Measurements from ENCODE around the gene SSC5D. TPM values are rescaled to one million over a fixed set of nuclear protein-coding genes. Genes with fewer than 3 reads are reported as not detected.

SSC5D gene
- total RNA-seq, 1 experiment from 2014 or later = 0.26 TPM

GRCh38 chr19:55474269-55475265 lies 13.7 kb upstream of the SSC5D start:
- CTCF ChIA-PET = no interaction called here
- no TSS peak for BruUV-seq (replicated peaks)
- peaks cover 27% of the 10 kb centered on the region for H3K4me1 Mint-ChIP-seq (ENCODE audit: low read depth, unreplicated experiment)
- TF ChIP-seq, protein P1, sequence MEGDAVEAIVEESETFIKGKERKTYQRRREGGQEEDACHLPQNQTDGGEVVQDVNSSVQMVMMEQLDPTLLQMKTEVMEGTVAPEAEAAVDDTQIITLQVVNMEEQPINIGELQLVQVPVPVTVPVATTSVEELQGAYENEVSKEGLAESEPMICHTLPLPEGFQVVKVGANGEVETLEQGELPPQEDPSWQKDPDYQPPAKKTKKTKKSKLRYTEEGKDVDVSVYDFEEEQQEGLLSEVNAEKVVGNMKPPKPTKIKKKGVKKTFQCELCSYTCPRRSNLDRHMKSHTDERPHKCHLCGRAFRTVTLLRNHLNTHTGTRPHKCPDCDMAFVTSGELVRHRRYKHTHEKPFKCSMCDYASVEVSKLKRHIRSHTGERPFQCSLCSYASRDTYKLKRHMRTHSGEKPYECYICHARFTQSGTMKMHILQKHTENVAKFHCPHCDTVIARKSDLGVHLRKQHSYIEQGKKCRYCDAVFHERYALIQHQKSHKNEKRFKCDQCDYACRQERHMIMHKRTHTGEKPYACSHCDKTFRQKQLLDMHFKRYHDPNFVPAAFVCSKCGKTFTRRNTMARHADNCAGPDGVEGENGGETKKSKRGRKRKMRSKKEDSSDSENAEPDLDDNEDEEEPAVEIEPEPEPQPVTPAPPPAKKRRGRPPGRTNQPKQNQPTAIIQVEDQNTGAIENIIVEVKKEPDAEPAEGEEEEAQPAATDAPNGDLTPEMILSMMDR (IDR thresholded peaks at IDR 0.05; ENCODE audit: unreplicated experiment) = no peak
- H3K9me3 Mint-ChIP-seq (ENCODE audit: low read depth, unreplicated experiment) = no peaks in the 10 kb centered on the region
- H3K27ac Mint-ChIP-seq (ENCODE audit: unreplicated experiment) = no peak overlapping the region
- no peak overlapping the region for H3K4me3 Mint-ChIP-seq (ENCODE audit: low read depth, unreplicated experiment)
- H3K36me3 Mint-ChIP-seq (ENCODE audit: insufficient read depth, unreplicated experiment) = peaks cover 36% of the 10 kb centered on the region
- intact Hi-C loops (cut with micrococcal nuclease; ENCODE audit: unreplicated experiment) = no loop called here
- no peak for DNase-seq
- H3K27me3 Mint-ChIP-seq (ENCODE audit: unreplicated experiment) = no peaks in the 10 kb centered on the region

- Mint-ChIP-seq H3K36me3 (ENCODE audit: insufficient read depth, unreplicated experiment) (peaks cover 40% of the 10 kb centered on the region), H3K4me1 (ENCODE audit: low read depth, unreplicated experiment) (peaks cover 30% of the 10 kb centered on the region), H3K27me3 (ENCODE audit: unreplicated experiment) (no peaks in the 10 kb centered on the region), H3K4me3 (ENCODE audit: low read depth, unreplicated experiment) (peak within 1 kb of the TSS; percentile 84), H3K9me3 (ENCODE audit: low read depth, unreplicated experiment) (no peaks in the 10 kb centered on the region), H3K27ac (ENCODE audit: unreplicated experiment) (peak within 1 kb of the TSS; percentile 92)
- no TSS peak for BruUV-seq (replicated peaks)
- intact Hi-C loops (cut with micrococcal nuclease; ENCODE audit: unreplicated experiment) = no loop called here
- CTCF ChIA-PET = interaction anchor here (0.5 to 1.7 kb wide), 9 partner anchors 9 to 364 kb away, joined by 3 to 17 read pairs (median 3); partner anchors contain the start of genes ISOC2 and NAT14
- TF ChIP-seq, protein P1 (IDR thresholded peaks at IDR 0.05; ENCODE audit: unreplicated experiment) = no peak
- DNase-seq = peak; percentile 99
Observed at GRCh38 chr19:55476100-55476775, 12.0 kb upstream of the SSC5D start, which contains the start of gene ZNF628. Gene ZNF628 (plus strand): TSS chr19:55476617. CDS start chr19:55479911, 3,294 bp downstream.

GRCh38 chr19:55477905-55478304 lies 10.3 kb upstream of the SSC5D start:
- Mint-ChIP-seq H3K36me3 (ENCODE audit: insufficient read depth, unreplicated experiment) (peaks cover 44% of the 10 kb centered on the region), H3K27ac (ENCODE audit: unreplicated experiment) (no peak overlapping the region), H3K4me3 (ENCODE audit: low read depth, unreplicated experiment) (peak overlapping the region; percentile 84), H3K4me1 (ENCODE audit: low read depth, unreplicated experiment) (peaks cover 28% of the 10 kb centered on the region), H3K9me3 (ENCODE audit: low read depth, unreplicated experiment) (no peaks in the 10 kb centered on the region), H3K27me3 (ENCODE audit: unreplicated experiment) (no peaks in the 10 kb centered on the region)
- intact Hi-C loops (cut with micrococcal nuclease; ENCODE audit: unreplicated experiment) = no loop called here
- TF ChIP-seq, protein P1 (IDR thresholded peaks at IDR 0.05; ENCODE audit: unreplicated experiment) = no peak
- DNase-seq = no peak
- CTCF ChIA-PET = interaction anchor here (0.5 to 1.1 kb wide), 2 partner anchors 8 to 26 kb away, joined by 3 read pairs; no protein-coding TSS in a partner anchor
- BruUV-seq (replicated peaks) = no TSS peak

GRCh38 chr19:55478364-55478763 lies 9.9 kb upstream of the SSC5D start:
- Mint-ChIP-seq H3K27ac (ENCODE audit: unreplicated experiment) (no peak overlapping the region), H3K27me3 (ENCODE audit: unreplicated experiment) (no peaks in the 10 kb centered on the region), H3K9me3 (ENCODE audit: low read depth, unreplicated experiment) (no peaks in the 10 kb centered on the region), H3K4me1 (ENCODE audit: low read depth, unreplicated experiment) (peaks cover 28% of the 10 kb centered on the region), H3K36me3 (ENCODE audit: insufficient read depth, unreplicated experiment) (peaks cover 48% of the 10 kb centered on the region), H3K4me3 (ENCODE audit: low read depth, unreplicated experiment) (peak overlapping the region; percentile 84)
- CTCF ChIA-PET = interaction anchor here (0.5 kb wide), 1 partner anchor 26 kb away, joined by 3 read pairs; no protein-coding TSS in a partner anchor
- TF ChIP-seq, protein P1 (IDR thresholded peaks at IDR 0.05; ENCODE audit: unreplicated experiment) = no peak
- intact Hi-C loops (cut with micrococcal nuclease; ENCODE audit: unreplicated experiment) = no loop called here
- no TSS peak for BruUV-seq (replicated peaks)
- DNase-seq = no peak

Measured in Calu3 (cell line).